HG02852 (cell line): ENCODE results near the gene NCOA7.
"Not testable (repeated sequence)": the region's sequence is repeated elsewhere in the genome, so short reads cannot be mapped to it uniquely, and the experiment has no call there.

Experiments used
- ATAC-seq: cut with Tn5 transposase; IDR thresholded peaks from one replicate; pipeline ENCODE4 v1.9.1; 2021; ENCODE audit warnings: mild to moderate bottlenecking, moderate library complexity; ENCODE audit not compliant: unreplicated experiment

Gene NCOA7

GRCh38 chr6:125831659-125832058, 40.9 kb downstream of the NCOA7 start:
- ATAC-seq = no peak

- no peak for ATAC-seq
Observed at GRCh38 chr6:125832391-125833117, 41.8 kb downstream of the NCOA7 start.

GRCh38 chr6:125834348-125834747, 43.6 kb downstream of the NCOA7 start:
- ATAC-seq = no peak

GRCh38 chr6:125835221-125835744, 44.5 kb downstream of the NCOA7 start:
- no peak for ATAC-seq

GRCh38 chr6:125836466-125836865, 45.7 kb downstream of the NCOA7 start:
- no peak for ATAC-seq

- ATAC-seq = no peak
Observed at GRCh38 chr6:125839471-125839870, 48.7 kb downstream of the NCOA7 start.

GRCh38 chr6:125839879-125840278, 49.1 kb downstream of the NCOA7 start:
- ATAC-seq = no peak

- no peak for ATAC-seq
Observed at GRCh38 chr6:125841356-125842090, 50.8 kb downstream of the NCOA7 start.

GRCh38 chr6:125842091-125842626, 51.4 kb downstream of the NCOA7 start:
- no peak for ATAC-seq

GRCh38 chr6:125843593-125843992, 52.8 kb downstream of the NCOA7 start:
- no peak for ATAC-seq

- no peak for ATAC-seq
Observed at GRCh38 chr6:125844989-125845388, 54.2 kb downstream of the NCOA7 start.

GRCh38 chr6:125846292-125847024, 55.7 kb downstream of the NCOA7 start:
- no peak for ATAC-seq

- ATAC-seq = not testable (repeated sequence)
Observed at GRCh38 chr6:125848286-125848685, 57.5 kb downstream of the NCOA7 start.

GRCh38 chr6:125850361-125850760, 59.6 kb downstream of the NCOA7 start:
- ATAC-seq = no peak

GRCh38 chr6:125852587-125852986, 61.8 kb downstream of the NCOA7 start:
- no peak for ATAC-seq

- no peak for ATAC-seq
Observed at GRCh38 chr6:125853168-125853567, 62.4 kb downstream of the NCOA7 start.

GRCh38 chr6:125853756-125854155, 63.0 kb downstream of the NCOA7 start:
- no peak for ATAC-seq

GRCh38 chr6:125854355-125854754, 63.6 kb downstream of the NCOA7 start:
- no peak for ATAC-seq

- ATAC-seq = no peak
Observed at GRCh38 chr6:125855783-125856182, 65.0 kb downstream of the NCOA7 start.

- ATAC-seq = no peak
Observed at GRCh38 chr6:125857846-125858245, 67.1 kb downstream of the NCOA7 start.
